Measurements from ENCODE around the gene RAB40C. TPM values are rescaled to one million over a fixed set of nuclear protein-coding genes. Genes with fewer than 3 reads are reported as not detected.

RAB40C gene
- polyA plus RNA-seq, 1 donor: 27.1 TPM

GRCh38 chr16:634051-634670 lies 44.3 kb downstream of the RAB40C start:
- Histone ChIP-seq H3K36me3 (ENCODE audit: control insufficient read depth, insufficient read depth, low read length) (peaks cover 11% of the 10 kb centered on the region), H3K9me3 (ENCODE audit: control insufficient read depth, low read depth, low read length) (peaks cover 3% of the 10 kb centered on the region), H3K4me3 (ENCODE audit: low read length) (no peak overlapping the region), H3K27me3 (ENCODE audit: control insufficient read depth, insufficient read depth, low read length) (peaks cover 3% of the 10 kb centered on the region), H3K4me1 (ENCODE audit: control insufficient read depth, insufficient read depth, low read length) (peaks cover 30% of the 10 kb centered on the region), H3K27ac (ENCODE audit: low read length) (no peak overlapping the region)
- WGBS (ENCODE audit: insufficient coverage, low lambda C conversion rate): no CpG with 5 or more reads among the region's 22 CpGs
- no peak for DNase-seq

- Histone ChIP-seq H3K4me1 (ENCODE audit: control insufficient read depth, insufficient read depth, low read length) (peaks cover 25% of the 10 kb centered on the region), H3K9me3 (ENCODE audit: control insufficient read depth, low read depth, low read length) (peaks cover 3% of the 10 kb centered on the region), H3K36me3 (ENCODE audit: control insufficient read depth, insufficient read depth, low read length) (peaks cover 8% of the 10 kb centered on the region), H3K4me3 (ENCODE audit: low read length) (peak overlapping the region; percentile 78), H3K27me3 (ENCODE audit: control insufficient read depth, insufficient read depth, low read length) (peaks cover 3% of the 10 kb centered on the region), H3K27ac (ENCODE audit: low read length) (no peak overlapping the region)
- no peak for DNase-seq
- WGBS (ENCODE audit: insufficient coverage, low lambda C conversion rate): no CpG with 5 or more reads among the region's 7 CpGs
Observed at GRCh38 chr16:634996-635395, 45.1 kb downstream of the RAB40C start.

GRCh38 chr16:635573-636205 lies 45.8 kb downstream of the RAB40C start:
- H3K27ac ChIP-seq (ENCODE audit: low read length): peak overlapping the region; percentile 97
- peaks cover 8% of the 10 kb centered on the region for H3K36me3 ChIP-seq (ENCODE audit: control insufficient read depth, insufficient read depth, low read length)
- H3K4me1 ChIP-seq (ENCODE audit: control insufficient read depth, insufficient read depth, low read length): peaks cover 22% of the 10 kb centered on the region
- peaks cover 3% of the 10 kb centered on the region for H3K27me3 ChIP-seq (ENCODE audit: control insufficient read depth, insufficient read depth, low read length)
- no CpG with 5 or more reads among the region's 55 CpGs for WGBS (ENCODE audit: insufficient coverage, low lambda C conversion rate)
- H3K4me3 ChIP-seq (ENCODE audit: low read length): peak overlapping the region; percentile 78
- DNase-seq: peak in 1 of 2 donors; percentile 17
- peaks cover 3% of the 10 kb centered on the region for H3K9me3 ChIP-seq (ENCODE audit: control insufficient read depth, low read depth, low read length)

DNA sequence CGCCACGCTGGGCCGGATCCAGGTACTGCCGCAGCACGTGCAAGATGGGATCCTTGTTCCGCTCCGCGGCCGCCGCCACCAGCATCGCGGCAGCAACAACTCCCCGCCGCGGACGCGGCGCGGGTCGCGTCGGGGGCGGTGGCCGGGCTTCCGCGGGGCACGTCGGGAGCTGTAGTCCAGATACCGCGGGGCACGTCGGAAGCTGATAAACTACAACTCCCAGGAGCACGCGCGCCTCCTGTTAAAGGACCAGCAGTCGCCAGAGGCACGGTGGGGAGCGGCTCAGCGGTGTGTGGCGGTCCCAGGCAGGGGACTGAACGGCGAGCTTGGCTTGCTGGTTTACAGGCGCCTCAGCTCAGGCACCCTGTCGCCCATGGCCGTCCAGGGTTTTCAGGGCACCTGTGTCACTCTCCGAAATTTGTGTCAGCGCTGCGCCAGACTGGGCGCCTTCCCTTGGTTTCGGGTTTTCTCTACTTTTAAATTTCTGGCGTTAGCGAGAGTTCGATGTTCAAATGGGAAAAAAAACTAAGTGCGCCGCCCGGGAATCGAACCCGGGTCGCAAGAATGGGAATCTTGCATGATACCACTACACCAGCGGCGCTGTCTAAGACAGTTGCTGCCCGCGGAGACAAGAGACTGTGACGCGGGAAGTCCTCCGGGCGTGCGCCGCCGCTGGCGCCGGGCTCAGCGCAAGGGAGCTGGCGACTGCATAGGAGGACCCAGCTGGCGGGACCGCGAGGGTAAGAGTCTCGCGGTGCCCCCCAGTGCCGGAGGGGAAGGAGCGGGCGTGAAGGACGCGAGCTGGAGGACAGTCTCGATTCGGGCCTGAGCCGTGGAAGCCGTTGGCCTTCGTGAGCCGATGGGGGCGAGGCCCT lies 46.6 kb downstream of the RAB40C start, which contains the start of gene METTL26:
TSS of gene METTL26 (minus strand) at position 100 of the 875 bp plus-strand sequence. CDS start at position 85, 15 bp downstream.
- DNase-seq: peak; percentile 95 to 96
- H3K4me1 ChIP-seq (ENCODE audit: control insufficient read depth, insufficient read depth, low read length): peaks cover 19% of the 10 kb centered on the region
- no CpG with 5 or more reads among the region's 91 CpGs for WGBS (ENCODE audit: insufficient coverage, low lambda C conversion rate)
- peak within 1 kb of the TSS; percentile 97 for H3K27ac ChIP-seq (ENCODE audit: low read length)
- H3K9me3 ChIP-seq (ENCODE audit: control insufficient read depth, low read depth, low read length): peaks cover 8% of the 10 kb centered on the region
- no peaks in the 10 kb centered on the region for H3K27me3 ChIP-seq (ENCODE audit: control insufficient read depth, insufficient read depth, low read length)
- H3K36me3 ChIP-seq (ENCODE audit: control insufficient read depth, insufficient read depth, low read length): peaks cover 8% of the 10 kb centered on the region
- peak within 1 kb of the TSS; percentile 78 for H3K4me3 ChIP-seq (ENCODE audit: low read length)

DNA sequence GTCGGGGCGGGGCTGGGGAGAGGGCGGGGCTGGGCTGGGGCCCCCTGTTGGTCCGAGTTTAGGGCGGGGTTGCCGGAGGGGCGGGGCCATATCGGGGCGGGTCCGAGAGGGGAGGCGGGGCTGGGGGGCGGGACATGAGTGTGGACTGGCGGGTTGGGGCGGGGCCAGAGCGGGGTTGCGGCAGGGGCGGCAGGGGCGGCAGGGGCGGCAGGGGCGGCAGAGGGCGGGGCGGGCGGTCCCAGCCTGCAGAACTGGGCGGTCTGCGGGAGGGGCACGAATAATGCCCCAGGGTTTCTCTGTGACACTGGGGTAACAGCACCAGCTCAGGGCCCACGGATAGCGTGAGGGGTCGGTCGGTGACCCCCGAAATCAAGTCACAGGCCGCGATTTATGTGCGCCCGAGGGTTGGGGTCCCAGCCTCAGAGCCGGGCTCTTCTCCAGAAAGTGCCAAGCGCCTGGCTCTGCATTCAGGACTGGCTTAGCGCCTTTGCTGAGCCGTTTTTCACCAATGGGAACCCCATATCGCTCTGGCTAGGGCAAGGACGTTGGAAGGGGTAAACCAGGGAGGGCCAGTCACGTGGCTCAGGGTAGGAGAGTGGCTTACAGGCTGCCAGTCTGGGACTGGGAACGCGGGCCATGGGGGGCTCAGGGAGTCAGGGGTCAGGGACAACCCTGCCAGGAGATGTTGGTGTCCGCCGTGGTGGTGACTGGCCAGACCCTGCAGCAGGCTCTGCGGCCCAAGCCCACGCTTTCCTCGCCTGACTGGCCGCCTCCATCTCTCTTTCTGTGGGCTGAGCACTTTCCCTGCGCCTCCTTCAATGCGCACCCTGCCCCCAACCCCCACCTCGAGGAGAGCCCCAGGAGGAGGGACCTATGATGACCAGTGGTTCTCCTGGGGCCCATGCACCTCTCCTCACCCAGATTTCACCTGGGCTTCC lies 47.5 kb downstream of the RAB40C start:
- no CpG with 5 or more reads among the region's 53 CpGs for WGBS (ENCODE audit: insufficient coverage, low lambda C conversion rate)

DNA sequence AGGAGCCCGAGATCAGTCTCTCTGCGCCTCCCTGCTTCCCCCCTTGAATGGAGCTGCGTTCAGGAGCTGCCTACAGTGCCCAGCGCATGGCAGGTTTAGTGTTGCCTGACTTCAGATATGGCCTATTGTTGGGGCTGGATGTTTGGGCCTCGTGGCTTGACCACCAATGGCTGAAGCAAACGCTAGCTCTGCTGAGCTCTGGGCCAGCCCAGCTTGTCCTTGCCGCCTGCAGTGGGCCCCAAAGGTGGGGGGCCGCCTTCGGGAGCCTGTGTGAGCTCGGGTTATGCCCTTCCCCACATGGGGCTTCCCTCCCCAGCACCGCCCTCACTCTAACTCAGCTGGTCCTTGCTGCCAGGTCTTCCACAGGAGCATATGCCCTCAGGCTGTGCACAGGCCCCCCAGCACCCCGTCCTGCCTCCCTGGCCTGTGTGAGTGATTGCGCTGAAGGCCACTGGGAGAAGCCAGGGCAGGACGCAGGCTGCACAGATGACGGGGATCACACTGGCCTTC lies 48.2 kb downstream of the RAB40C start:
- WGBS (ENCODE audit: insufficient coverage, low lambda C conversion rate): no CpG with 5 or more reads among the region's 15 CpGs
- H3K27me3 ChIP-seq (ENCODE audit: control insufficient read depth, insufficient read depth, low read length): no peaks in the 10 kb centered on the region
- peaks cover 8% of the 10 kb centered on the region for H3K36me3 ChIP-seq (ENCODE audit: control insufficient read depth, insufficient read depth, low read length)
- peaks cover 26% of the 10 kb centered on the region for H3K4me1 ChIP-seq (ENCODE audit: control insufficient read depth, insufficient read depth, low read length)
- H3K27ac ChIP-seq (ENCODE audit: low read length): no peak overlapping the region
- H3K4me3 ChIP-seq (ENCODE audit: low read length): no peak overlapping the region
- DNase-seq: no peak
- H3K9me3 ChIP-seq (ENCODE audit: control insufficient read depth, low read depth, low read length): peaks cover 5% of the 10 kb centered on the region

More for the DNA sequence above, 47.5 kb downstream of the RAB40C start:
- Histone ChIP-seq H3K27ac (ENCODE audit: low read length) (peak overlapping the region; percentile 97), H3K4me1 (ENCODE audit: control insufficient read depth, insufficient read depth, low read length) (peaks cover 19% of the 10 kb centered on the region), H3K36me3 (ENCODE audit: control insufficient read depth, insufficient read depth, low read length) (peaks cover 8% of the 10 kb centered on the region), H3K4me3 (ENCODE audit: low read length) (peak overlapping the region; percentile 78), H3K27me3 (ENCODE audit: control insufficient read depth, insufficient read depth, low read length) (no peaks in the 10 kb centered on the region), H3K9me3 (ENCODE audit: control insufficient read depth, low read depth, low read length) (peaks cover 7% of the 10 kb centered on the region)
- DNase-seq: peak in 1 of 2 donors; percentile 40

- H3K9me3 ChIP-seq (ENCODE audit: control insufficient read depth, low read depth, low read length): peaks cover 5% of the 10 kb centered on the region
- WGBS (ENCODE audit: insufficient coverage, low lambda C conversion rate): no CpG with 5 or more reads among the region's 9 CpGs
- H3K27me3 ChIP-seq (ENCODE audit: control insufficient read depth, insufficient read depth, low read length): no peaks in the 10 kb centered on the region
- no peak overlapping the region for H3K27ac ChIP-seq (ENCODE audit: low read length)
- H3K4me1 ChIP-seq (ENCODE audit: control insufficient read depth, insufficient read depth, low read length): peaks cover 29% of the 10 kb centered on the region
- peaks cover 6% of the 10 kb centered on the region for H3K36me3 ChIP-seq (ENCODE audit: control insufficient read depth, insufficient read depth, low read length)
- DNase-seq: no peak
- no peak overlapping the region for H3K4me3 ChIP-seq (ENCODE audit: low read length)
Observed at GRCh38 chr16:638836-639235, 49.0 kb downstream of the RAB40C start.

DNA sequence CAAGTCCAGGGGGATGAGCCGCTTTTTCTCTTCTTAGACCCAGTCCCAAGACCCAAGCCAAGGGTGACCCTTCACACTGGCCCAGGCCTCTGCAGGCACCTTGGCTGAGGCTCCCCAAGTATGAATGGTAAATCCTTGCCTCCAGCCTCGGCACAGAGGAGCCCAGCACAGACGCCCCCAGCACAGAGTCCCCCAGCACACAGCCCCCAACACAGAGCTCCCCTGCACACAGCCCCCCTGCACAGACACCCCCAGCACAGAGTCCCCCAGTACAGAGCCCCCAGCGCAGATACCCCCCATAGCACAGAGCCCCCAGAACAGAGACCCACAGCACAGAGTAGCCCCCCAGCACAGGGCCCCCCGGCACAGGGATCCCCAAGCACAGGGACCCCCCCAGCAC lies 50.7 kb downstream of the RAB40C start:
- WGBS (ENCODE audit: insufficient coverage, low lambda C conversion rate): no CpG with 5 or more reads among the region's 5 CpGs

DNA sequence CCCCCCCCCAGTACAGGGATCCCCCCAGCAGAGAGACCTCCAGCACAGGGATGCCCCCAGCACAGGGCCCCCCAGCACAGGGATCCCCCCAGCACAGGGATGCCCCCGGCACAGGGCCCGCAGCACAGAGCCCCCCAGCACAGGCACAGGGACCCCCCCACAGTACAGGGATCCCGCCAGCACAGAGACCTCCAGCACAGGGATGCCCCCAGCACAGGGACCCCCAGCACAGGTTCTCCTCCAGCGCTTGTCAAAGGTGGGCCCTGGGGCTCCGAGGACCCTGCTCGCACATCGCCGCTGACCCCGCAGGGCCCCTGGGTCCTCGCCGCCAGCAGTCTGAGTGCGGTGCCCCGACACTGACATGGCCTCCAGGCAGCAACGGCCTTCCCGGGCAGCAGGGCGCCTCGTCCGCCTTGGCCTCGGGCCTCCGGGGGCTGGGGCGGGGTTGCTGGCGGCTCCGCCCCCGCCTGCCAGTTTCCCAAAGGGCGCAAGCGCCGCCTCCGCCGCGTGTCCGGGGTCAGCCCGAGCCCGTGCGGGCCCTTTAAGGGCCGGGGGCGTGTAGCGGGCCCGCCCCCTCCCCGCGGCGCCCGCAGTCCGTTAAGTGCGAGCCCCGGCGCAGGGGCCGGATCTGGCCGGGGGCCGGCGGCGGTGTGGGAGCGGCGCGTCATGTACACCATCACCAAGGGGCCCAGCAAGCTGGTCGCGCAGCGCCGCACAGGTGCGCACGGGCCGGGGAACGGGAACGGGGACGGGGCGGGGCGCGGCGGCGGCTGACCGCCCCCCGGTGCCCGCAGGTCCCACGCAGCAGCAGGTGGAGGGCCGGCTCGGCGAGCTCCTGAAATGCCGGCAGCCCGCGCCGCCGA lies 51.7 kb downstream of the RAB40C start, which contains the start of gene MCRIP2:
TSS of gene MCRIP2 (plus strand) at position 503 of the 863 bp plus-strand sequence. CDS start at position 667, 164 bp downstream.
- DNase-seq: peak; percentile 78 to 91
- H3K4me1 ChIP-seq (ENCODE audit: control insufficient read depth, insufficient read depth, low read length): peaks cover 45% of the 10 kb centered on the region
- H3K27me3 ChIP-seq (ENCODE audit: control insufficient read depth, insufficient read depth, low read length): no peaks in the 10 kb centered on the region
- peaks cover 2% of the 10 kb centered on the region for H3K36me3 ChIP-seq (ENCODE audit: control insufficient read depth, insufficient read depth, low read length)
- peak within 1 kb of the TSS; percentile 81 for H3K4me3 ChIP-seq (ENCODE audit: low read length)
- peak within 1 kb of the TSS; percentile 85 for H3K27ac ChIP-seq (ENCODE audit: low read length)
- peaks cover 5% of the 10 kb centered on the region for H3K9me3 ChIP-seq (ENCODE audit: control insufficient read depth, low read depth, low read length)
- no CpG with 5 or more reads among the region's 81 CpGs for WGBS (ENCODE audit: insufficient coverage, low lambda C conversion rate)

More for the DNA sequence above, 50.7 kb downstream of the RAB40C start:
- Histone ChIP-seq H3K27me3 (ENCODE audit: control insufficient read depth, insufficient read depth, low read length) (no peaks in the 10 kb centered on the region), H3K9me3 (ENCODE audit: control insufficient read depth, low read depth, low read length) (peaks cover 5% of the 10 kb centered on the region), H3K4me1 (ENCODE audit: control insufficient read depth, insufficient read depth, low read length) (peaks cover 36% of the 10 kb centered on the region), H3K36me3 (ENCODE audit: control insufficient read depth, insufficient read depth, low read length) (peaks cover 2% of the 10 kb centered on the region), H3K27ac (ENCODE audit: low read length) (no peak overlapping the region), H3K4me3 (ENCODE audit: low read length) (peak overlapping the region; percentile 81)
- no peak for DNase-seq
